ENCODE results near the gene MOGAT2.
"Not testable (repeated sequence)": the region's sequence is repeated elsewhere in the genome, so short reads cannot be mapped to it uniquely, and the experiment has no call there.

The MOGAT2 gene

GRCh38 chr11:75731095-75731494 lies 13.5 kb downstream of the MOGAT2 start:
- DNase-seq (ENCODE audit: insufficient read length, low spot score) (no peak), FAIRE-seq (no peak)
- TF ChIP-seq CTCF (IDR thresholded peaks at IDR 0.05; ENCODE audit: insufficient read depth, missing control alignments) = no peak

- no peak for FAIRE-seq
- TF ChIP-seq CTCF (IDR thresholded peaks at IDR 0.05; ENCODE audit: insufficient read depth, missing control alignments) = no peak
- no peak for DNase-seq (ENCODE audit: insufficient read length, low spot score)
These were observed 15.4 kb downstream of the MOGAT2 start for GRCh38 chr11:75733071-75733430.

GRCh38 chr11:75733431-75734107 lies 15.9 kb downstream of the MOGAT2 start:
- FAIRE-seq (no peak), DNase-seq (ENCODE audit: insufficient read length, low spot score) (no peak)
- TF ChIP-seq CTCF (IDR thresholded peaks at IDR 0.05; ENCODE audit: insufficient read depth, missing control alignments) = no peak

GRCh38 chr11:75734491-75735180 lies 17.0 kb downstream of the MOGAT2 start:
- no peak for TF ChIP-seq CTCF (IDR thresholded peaks at IDR 0.05; ENCODE audit: insufficient read depth, missing control alignments)
- FAIRE-seq (no peak), DNase-seq (ENCODE audit: insufficient read length, low spot score) (no peak)

GRCh38 chr11:75735181-75735845 lies 17.7 kb downstream of the MOGAT2 start:
- FAIRE-seq (no peak), DNase-seq (ENCODE audit: insufficient read length, low spot score) (no peak)
- TF ChIP-seq CTCF (IDR thresholded peaks at IDR 0.05; ENCODE audit: insufficient read depth, missing control alignments) = no peak

- FAIRE-seq = no peak
- TF ChIP-seq CTCF (IDR thresholded peaks at IDR 0.05; ENCODE audit: insufficient read depth, missing control alignments) = no peak
These were observed 19.7 kb downstream of the MOGAT2 start for GRCh38 chr11:75737314-75737713.

GRCh38 chr11:75740681-75741080 lies 23.0 kb downstream of the MOGAT2 start:
- DNase-seq (ENCODE audit: insufficient read length, low spot score) = no peak
- TF ChIP-seq CTCF (IDR thresholded peaks at IDR 0.05; ENCODE audit: insufficient read depth, missing control alignments) = no peak
- no peak for FAIRE-seq

More at GRCh38 chr11:75737314-75737713, 19.7 kb downstream of the MOGAT2 start:
- no peak for DNase-seq (ENCODE audit: insufficient read length, low spot score)

GRCh38 chr11:75743159-75743558 lies 25.5 kb downstream of the MOGAT2 start:
- not testable (repeated sequence) for DNase-seq (ENCODE audit: insufficient read length, low spot score); FAIRE-seq

Measured in D721Med (cell line).